Heart left ventricle (tissue), 13 donors: ENCODE data around the gene GALNT9.

Experiments
- POLR2A ChIP-seq, 2 donors: fragments of 450-650 bp; IDR thresholded peaks; one replicate each; pipeline ENCODE4 v1.6.1; 2017; ENCODE audit warnings: antibody characterized with exemption in 2 of 2, mild to moderate bottlenecking in 2 of 2, moderate library complexity in 2 of 2
- TF ChIP-seq, protein P1 (sequence below), 12 donors: fragments of 200-600 bp; sonication (generic) in 4 of 12; IDR thresholded peaks; one replicate each; pipeline versions ENCODE4 v1.5.0 to v1.8.0; 2018 to 2022; ENCODE audit warnings: antibody characterized with exemption in 12 of 12, mild to moderate bottlenecking in 5 of 12
- donor health status: ischemic (EF 13 %, LVEDD 7.1; RV severe dilation, severe dysfunction).
- donor health status: DM: no; HTN: yes; CAD: no.
- donor health status: DM: no; HTN: no; CAD: no.
- donor health status: ischemic (EF 25% LVEDD 6.9; RV normal size, moderate dysfunction).
- donor health status: ischemic (EF 25% LVEDD 5.7; RV mildly dilated, moderate dysfunction).
- donor health status: ischemic (EF 35%, LVEDD 5.7; RV mildly dilated, moderate dysfunction).
- donor health status: nonischemic (EF 11% LVEDD 7.7; RV severe dilation, severe dysfunction).
- donor health status: DM: yes; HTN: yes; CAD: no.
- donor health status: PGD.
- donor health status: ischemic (EF 29% LVEDD 5.4; RV normal size, mild dysfunction).
- donor health status: nonischemic (EF 23%, LVEDD 6.1; RV moderate dilation, normal function).

- TF ChIP-seq, protein P1, sequence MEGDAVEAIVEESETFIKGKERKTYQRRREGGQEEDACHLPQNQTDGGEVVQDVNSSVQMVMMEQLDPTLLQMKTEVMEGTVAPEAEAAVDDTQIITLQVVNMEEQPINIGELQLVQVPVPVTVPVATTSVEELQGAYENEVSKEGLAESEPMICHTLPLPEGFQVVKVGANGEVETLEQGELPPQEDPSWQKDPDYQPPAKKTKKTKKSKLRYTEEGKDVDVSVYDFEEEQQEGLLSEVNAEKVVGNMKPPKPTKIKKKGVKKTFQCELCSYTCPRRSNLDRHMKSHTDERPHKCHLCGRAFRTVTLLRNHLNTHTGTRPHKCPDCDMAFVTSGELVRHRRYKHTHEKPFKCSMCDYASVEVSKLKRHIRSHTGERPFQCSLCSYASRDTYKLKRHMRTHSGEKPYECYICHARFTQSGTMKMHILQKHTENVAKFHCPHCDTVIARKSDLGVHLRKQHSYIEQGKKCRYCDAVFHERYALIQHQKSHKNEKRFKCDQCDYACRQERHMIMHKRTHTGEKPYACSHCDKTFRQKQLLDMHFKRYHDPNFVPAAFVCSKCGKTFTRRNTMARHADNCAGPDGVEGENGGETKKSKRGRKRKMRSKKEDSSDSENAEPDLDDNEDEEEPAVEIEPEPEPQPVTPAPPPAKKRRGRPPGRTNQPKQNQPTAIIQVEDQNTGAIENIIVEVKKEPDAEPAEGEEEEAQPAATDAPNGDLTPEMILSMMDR (IDR thresholded peaks at IDR 0.05) = no peak
- TF ChIP-seq POLR2A (IDR thresholded peaks at IDR 0.05) = no peak
Measured at GRCh38 chr12:132228476-132229192, 100.8 kb downstream of the GALNT9 start.
